ENCODE data around the gene MACROH2A1.

Gene MACROH2A1

GRCh38 chr5:135287551-135287950 lies 111.5 kb downstream of the MACROH2A1 start:
- H3K4me3 ChIP-seq (ENCODE audit: low read depth, low read length) = no peak overlapping the region
- TF ChIP-seq, protein P1, sequence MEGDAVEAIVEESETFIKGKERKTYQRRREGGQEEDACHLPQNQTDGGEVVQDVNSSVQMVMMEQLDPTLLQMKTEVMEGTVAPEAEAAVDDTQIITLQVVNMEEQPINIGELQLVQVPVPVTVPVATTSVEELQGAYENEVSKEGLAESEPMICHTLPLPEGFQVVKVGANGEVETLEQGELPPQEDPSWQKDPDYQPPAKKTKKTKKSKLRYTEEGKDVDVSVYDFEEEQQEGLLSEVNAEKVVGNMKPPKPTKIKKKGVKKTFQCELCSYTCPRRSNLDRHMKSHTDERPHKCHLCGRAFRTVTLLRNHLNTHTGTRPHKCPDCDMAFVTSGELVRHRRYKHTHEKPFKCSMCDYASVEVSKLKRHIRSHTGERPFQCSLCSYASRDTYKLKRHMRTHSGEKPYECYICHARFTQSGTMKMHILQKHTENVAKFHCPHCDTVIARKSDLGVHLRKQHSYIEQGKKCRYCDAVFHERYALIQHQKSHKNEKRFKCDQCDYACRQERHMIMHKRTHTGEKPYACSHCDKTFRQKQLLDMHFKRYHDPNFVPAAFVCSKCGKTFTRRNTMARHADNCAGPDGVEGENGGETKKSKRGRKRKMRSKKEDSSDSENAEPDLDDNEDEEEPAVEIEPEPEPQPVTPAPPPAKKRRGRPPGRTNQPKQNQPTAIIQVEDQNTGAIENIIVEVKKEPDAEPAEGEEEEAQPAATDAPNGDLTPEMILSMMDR (IDR thresholded peaks at IDR 0.05; ENCODE audit: low read depth, low read length) = no peak

Measured in WI38 (cell line).